Stomach (tissue), 9 donors: ENCODE data around the gene FDX2. TPM values are rescaled to one million over a fixed set of nuclear protein-coding genes. Genes with fewer than 3 reads are reported as not detected.
"Not testable (repeated sequence)": the region's sequence is repeated elsewhere in the genome, so short reads cannot be mapped to it uniquely, and the experiment has no call there.

ENCODE experiments used
- DNase-seq, 2 donors: peaks; one replicate each; pipeline versions ENCODE4 v3.0.0 to v3.0.0-alpha.2; 2013 to 2019
- H3K27ac ChIP-seq, 5 donors: fragments of 200-600 bp in 4 of 5; sonication (generic) in 4 of 5; one replicate each; pipeline ENCODE4 v1.5.1; 2013 to 2019; ENCODE audit warnings: mild to moderate bottlenecking in 1 of 5, moderate library complexity in 1 of 5
- H3K27me3 ChIP-seq, 3 donors: fragments of 200-600 bp; sonication (generic); one replicate each; pipeline ENCODE4 v1.5.1; 2017 to 2019; ENCODE audit warnings: mixed run types in 1 of 3
- H3K36me3 ChIP-seq, 4 donors: fragments of 200-600 bp; sonication (generic); 1 replicate in 3 of 4; 2 replicates in 1 of 4; pipeline ENCODE4 v1.5.1; 2016 to 2019
- H3K4me1 ChIP-seq, 4 donors: fragments of 200-600 bp; sonication (generic); one replicate each; pipeline ENCODE4 v1.5.1; 2016 to 2019
- H3K4me3 ChIP-seq, 4 donors: fragments of 200-600 bp; sonication (generic) in 3 of 4; one replicate each; pipeline ENCODE4 v1.5.1; 2016 to 2019; ENCODE audit warnings: mild to moderate bottlenecking in 1 of 4
- H3K9me3 ChIP-seq, 4 donors: fragments of 200-600 bp; sonication (generic); one replicate each; pipeline ENCODE4 v1.5.1; 2016 to 2019
- EP300 ChIP-seq: sonication (generic); formaldehyde crosslinking; IDR thresholded peaks from one replicate; pipeline ENCODE4 v1.6.1; 2017; ENCODE audit warnings: antibody characterized with exemption
- POLR2A ChIP-seq, 4 donors: fragments of 450-650 bp; IDR thresholded peaks; one replicate each; pipeline ENCODE4 v1.6.1; 2016; ENCODE audit warnings: antibody characterized with exemption in 4 of 4, control low read depth in 2 of 4, mild to moderate bottlenecking in 1 of 4, moderate library complexity in 1 of 4
- POLR2AphosphoS5 ChIP-seq, 3 donors: sonication (generic); formaldehyde crosslinking; IDR thresholded peaks; one replicate each; pipeline ENCODE4 v1.6.1; 2016; ENCODE audit warnings: antibody characterized with exemption in 3 of 3
- WGBS, 5 donors: extraction: QIAGEN DNeasy Blood & Tissue Kit in 3 of 5; methylation state at CpG; one replicate each; pipeline versions ENCODE4 v1.1.5 to v1.1.7; 2013 to 2018; 5-methylcytosine and 5-hydroxymethylcytosine counted together
- intact Hi-C: fragments of 100-400 bp; cut with DNase I; formaldehyde crosslinking; loops from one replicate; pipeline ENCODE4 v1.15.1; 2023; ENCODE audit warnings: low total_unique reads
- polyA plus RNA-seq, 3 donors: library from polyadenylated mRNA; stranded (reverse); fragments of 200-250 nt; gene quantifications; one replicate each; pipeline ENCODE4 v1.2.3, GENCODE V29; 2013
- total RNA-seq, 5 donors: library from RNA; depleted of rRNA; stranded (reverse); fragments of >200 nt; gene quantifications; one replicate each; pipeline versions ENCODE4 v1.1.0 to v1.2.3, GENCODE V29; 2014 to 2016
- TF ChIP-seq, protein P1 (sequence below), 7 experiments: fragments of 450-650 bp in 4 of 7; fragments of 200-600 bp in 3 of 7; sonication (generic) in 3 of 7; IDR thresholded peaks; one replicate each; pipeline ENCODE4 v1.5.1; 2016 to 2019; ENCODE audit warnings: antibody characterized with exemption in 7 of 7, control low read depth in 2 of 7, mild to moderate bottlenecking in 1 of 7
- donor health status: healthy with polysubstance abuse.
- donor health status: Bipolar disorder and iron deficiency.
- donor health status: healthy.

FDX2 gene
- total and polyA plus RNA-seq, 8 donors: 0.89 to 54.3 (median 28.8) TPM; not detected in 1

DNA sequence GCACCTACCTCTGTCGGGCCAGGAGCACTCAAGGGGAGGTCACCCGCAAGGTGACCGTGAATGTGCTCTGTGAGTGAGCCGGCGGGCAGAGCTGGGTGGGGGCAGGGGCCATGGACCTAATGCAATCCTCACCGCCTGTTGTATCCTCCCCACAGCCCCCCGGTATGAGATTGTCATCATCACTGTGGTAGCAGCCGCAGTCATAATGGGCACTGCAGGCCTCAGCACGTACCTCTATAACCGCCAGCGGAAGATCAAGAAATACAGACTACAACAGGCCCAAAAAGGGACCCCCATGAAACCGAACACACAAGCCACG, 30.9 kb downstream of the FDX2 start:
- intact Hi-C loops: no loop called here
- peaks cover 11 to 61% (median 43%) of the 10 kb centered on the region in 4 donors for H3K36me3 ChIP-seq
- H3K27ac ChIP-seq: no peak overlapping the region
- peaks cover 27 to 42% (median 38%) of the 10 kb centered on the region in 4 donors for H3K4me1 ChIP-seq
- H3K27me3 ChIP-seq: peaks cover 21 to 59% (median 32%) of the 10 kb centered on the region in 3 donors
- TF ChIP-seq POLR2A (IDR thresholded peaks at IDR 0.05): no peak
- no peak for TF ChIP-seq POLR2AphosphoS5 (IDR thresholded peaks at IDR 0.05)
- TF ChIP-seq, protein P1, sequence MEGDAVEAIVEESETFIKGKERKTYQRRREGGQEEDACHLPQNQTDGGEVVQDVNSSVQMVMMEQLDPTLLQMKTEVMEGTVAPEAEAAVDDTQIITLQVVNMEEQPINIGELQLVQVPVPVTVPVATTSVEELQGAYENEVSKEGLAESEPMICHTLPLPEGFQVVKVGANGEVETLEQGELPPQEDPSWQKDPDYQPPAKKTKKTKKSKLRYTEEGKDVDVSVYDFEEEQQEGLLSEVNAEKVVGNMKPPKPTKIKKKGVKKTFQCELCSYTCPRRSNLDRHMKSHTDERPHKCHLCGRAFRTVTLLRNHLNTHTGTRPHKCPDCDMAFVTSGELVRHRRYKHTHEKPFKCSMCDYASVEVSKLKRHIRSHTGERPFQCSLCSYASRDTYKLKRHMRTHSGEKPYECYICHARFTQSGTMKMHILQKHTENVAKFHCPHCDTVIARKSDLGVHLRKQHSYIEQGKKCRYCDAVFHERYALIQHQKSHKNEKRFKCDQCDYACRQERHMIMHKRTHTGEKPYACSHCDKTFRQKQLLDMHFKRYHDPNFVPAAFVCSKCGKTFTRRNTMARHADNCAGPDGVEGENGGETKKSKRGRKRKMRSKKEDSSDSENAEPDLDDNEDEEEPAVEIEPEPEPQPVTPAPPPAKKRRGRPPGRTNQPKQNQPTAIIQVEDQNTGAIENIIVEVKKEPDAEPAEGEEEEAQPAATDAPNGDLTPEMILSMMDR (IDR thresholded peaks at IDR 0.05): no peak
- no peak for TF ChIP-seq EP300
- no peaks in the 10 kb centered on the region for H3K9me3 ChIP-seq
- no peak for DNase-seq
- WGBS, 5 donors: 90 to 98% (median 94%) methylated on average over 13 of the region's 13 CpGs
- no peak overlapping the region for H3K4me3 ChIP-seq

DNA sequence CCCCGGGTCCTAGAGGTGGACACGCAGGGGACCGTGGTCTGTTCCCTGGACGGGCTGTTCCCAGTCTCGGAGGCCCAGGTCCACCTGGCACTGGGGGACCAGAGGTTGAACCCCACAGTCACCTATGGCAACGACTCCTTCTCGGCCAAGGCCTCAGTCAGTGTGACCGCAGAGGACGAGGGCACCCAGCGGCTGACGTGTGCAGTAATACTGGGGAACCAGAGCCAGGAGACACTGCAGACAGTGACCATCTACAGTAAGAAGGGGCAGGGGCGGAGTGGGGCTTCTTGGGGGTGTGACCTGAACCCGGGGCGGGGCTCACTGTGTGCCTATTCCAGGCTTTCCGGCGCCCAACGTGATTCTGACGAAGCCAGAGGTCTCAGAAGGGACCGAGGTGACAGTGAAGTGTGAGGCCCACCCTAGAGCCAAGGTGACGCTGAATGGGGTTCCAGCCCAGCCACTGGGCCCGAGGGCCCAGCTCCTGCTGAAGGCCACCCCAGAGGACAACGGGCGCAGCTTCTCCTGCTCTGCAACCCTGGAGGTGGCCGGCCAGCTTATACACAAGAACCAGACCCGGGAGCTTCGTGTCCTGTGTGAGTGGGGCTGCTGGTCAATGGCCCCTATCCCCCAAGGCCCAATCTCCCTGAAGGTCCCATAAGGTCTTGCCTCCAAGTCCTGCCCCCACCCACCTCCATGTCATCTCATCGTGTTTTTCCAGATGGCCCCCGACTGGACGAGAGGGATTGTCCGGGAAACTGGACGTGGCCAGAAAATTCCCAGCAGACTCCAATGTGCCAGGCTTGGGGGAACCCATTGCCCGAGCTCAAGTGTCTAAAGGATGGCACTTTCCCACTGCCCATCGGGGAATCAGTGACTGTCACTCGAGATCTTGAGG, 31.5 kb downstream of the FDX2 start:
- H3K4me3 ChIP-seq: no peak overlapping the region
- no peak overlapping the region for H3K27ac ChIP-seq
- H3K27me3 ChIP-seq: peaks cover 15 to 53% (median 26%) of the 10 kb centered on the region in 3 donors
- DNase-seq: no peak
- WGBS, 5 donors: 91 to 95% (median 93%) methylated on average over 33 to 34 of the region's 34 CpGs
- intact Hi-C loops: no loop called here
- no peaks in the 10 kb centered on the region for H3K9me3 ChIP-seq
- peaks cover 21 to 41% (median 32%) of the 10 kb centered on the region in 4 donors for H3K4me1 ChIP-seq
- no peak for TF ChIP-seq EP300
- no peak for TF ChIP-seq POLR2A (IDR thresholded peaks at IDR 0.05)
- TF ChIP-seq POLR2AphosphoS5 (IDR thresholded peaks at IDR 0.05): no peak
- TF ChIP-seq, protein P1 (IDR thresholded peaks at IDR 0.05): no peak
- H3K36me3 ChIP-seq: peaks cover 11 to 67% (median 44%) of the 10 kb centered on the region in 4 donors

DNA sequence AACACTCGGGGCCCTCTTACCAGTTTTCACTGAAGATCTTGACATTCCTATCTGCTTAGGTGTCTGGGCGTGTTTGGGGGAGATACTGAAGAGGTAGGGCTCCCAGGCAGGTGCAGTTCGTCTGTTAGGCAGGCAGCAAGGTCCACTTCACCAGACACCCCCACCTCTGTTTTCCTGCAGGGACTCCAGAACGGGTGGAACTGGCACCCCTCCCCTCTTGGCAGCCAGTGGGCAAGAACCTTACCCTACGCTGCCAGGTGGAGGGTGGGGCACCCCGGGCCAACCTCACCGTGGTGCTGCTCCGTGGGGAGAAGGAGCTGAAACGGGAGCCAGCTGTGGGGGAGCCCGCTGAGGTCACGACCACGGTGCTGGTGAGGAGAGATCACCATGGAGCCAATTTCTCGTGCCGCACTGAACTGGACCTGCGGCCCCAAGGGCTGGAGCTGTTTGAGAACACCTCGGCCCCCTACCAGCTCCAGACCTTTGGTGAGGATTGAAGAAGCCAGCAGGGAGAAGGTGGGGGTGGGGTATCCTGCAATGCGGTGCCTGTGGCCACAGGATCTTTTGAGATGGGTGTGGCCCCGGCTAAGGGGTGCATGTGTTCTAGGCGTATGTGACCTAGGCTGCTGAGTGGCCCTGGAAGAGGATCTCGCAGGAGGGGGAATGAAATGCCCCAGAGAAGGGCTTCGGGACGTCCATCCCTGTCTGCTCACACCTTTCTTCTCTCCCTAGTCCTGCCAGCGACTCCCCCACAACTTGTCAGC, 32.3 kb downstream of the FDX2 start:
- TF ChIP-seq POLR2AphosphoS5 (IDR thresholded peaks at IDR 0.05): no peak
- no peak for TF ChIP-seq POLR2A (IDR thresholded peaks at IDR 0.05)
- TF ChIP-seq EP300: no peak
- TF ChIP-seq, protein P1 (IDR thresholded peaks at IDR 0.05): no peak
- no peaks in the 10 kb centered on the region for H3K9me3 ChIP-seq
- no peak for DNase-seq
- H3K27ac ChIP-seq: no peak overlapping the region
- WGBS, 5 donors: 51 to 64% (median 53%) methylated on average over 19 to 23 of the region's 23 CpGs
- H3K36me3 ChIP-seq: peaks cover 11 to 75% (median 47%) of the 10 kb centered on the region in 4 donors
- H3K4me1 ChIP-seq: peaks cover 13 to 33% (median 24%) of the 10 kb centered on the region in 4 donors
- peaks cover 7 to 51% (median 18%) of the 10 kb centered on the region in 3 donors for H3K27me3 ChIP-seq
- intact Hi-C loops: no loop called here
- H3K4me3 ChIP-seq: no peak overlapping the region

DNA sequence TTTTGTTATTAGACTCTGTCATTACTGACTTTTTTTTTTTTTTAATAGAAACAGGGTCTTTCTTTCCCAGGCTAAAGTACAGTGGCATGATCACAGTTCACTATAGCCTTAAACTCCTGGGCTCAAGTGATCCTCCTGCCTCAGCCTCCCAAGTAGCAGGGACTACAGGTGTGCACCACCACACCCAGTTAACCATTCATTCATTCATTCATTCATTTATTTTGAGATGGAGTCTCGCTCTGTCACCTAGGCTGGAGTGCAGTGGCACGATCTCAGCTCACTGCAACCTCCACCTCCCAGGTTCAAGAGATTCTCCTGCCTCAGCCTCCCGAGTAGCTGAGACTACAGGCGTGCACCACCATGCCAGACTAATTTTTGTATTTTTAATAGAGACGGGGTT, 33.8 kb downstream of the FDX2 start:
- peaks cover 3 to 19% (median 10%) of the 10 kb centered on the region in 4 donors for H3K4me1 ChIP-seq
- H3K9me3 ChIP-seq, intact Hi-C loops, H3K27ac ChIP-seq, DNase-seq, H3K4me3 ChIP-seq: not testable (repeated sequence)
- 90 to 97% (median 94%) methylated on average over 5 of the region's 5 CpGs for WGBS, 5 donors
- peaks cover 18 to 89% (median 57%) of the 10 kb centered on the region in 4 donors for H3K36me3 ChIP-seq
- H3K27me3 ChIP-seq: peaks cover 0 to 37% (median 3%) of the 10 kb centered on the region in 3 donors
